ENCODE measurements around the gene DHX58.

The DHX58 gene

DNA sequence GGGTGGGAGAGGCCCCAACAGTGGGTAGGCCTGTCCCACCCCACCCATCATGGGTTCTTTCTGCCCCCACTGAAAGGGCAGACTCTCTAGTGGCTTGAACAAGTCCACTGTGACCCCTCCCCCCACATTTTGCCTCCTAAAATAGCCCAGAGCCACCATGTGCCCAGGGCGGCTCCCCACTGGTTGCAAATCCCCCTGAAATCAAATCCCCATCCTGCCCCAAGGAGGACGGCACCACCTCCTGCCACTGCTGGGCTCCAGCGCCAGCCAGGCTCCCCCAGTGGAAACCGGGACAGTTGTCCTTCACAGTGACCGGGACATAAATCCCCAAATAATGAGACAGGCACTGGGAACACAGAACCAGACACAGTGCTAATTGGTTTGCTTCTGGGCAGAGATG is 34.8 kb downstream of the DHX58 start:
- TF ChIP-seq, protein P1, sequence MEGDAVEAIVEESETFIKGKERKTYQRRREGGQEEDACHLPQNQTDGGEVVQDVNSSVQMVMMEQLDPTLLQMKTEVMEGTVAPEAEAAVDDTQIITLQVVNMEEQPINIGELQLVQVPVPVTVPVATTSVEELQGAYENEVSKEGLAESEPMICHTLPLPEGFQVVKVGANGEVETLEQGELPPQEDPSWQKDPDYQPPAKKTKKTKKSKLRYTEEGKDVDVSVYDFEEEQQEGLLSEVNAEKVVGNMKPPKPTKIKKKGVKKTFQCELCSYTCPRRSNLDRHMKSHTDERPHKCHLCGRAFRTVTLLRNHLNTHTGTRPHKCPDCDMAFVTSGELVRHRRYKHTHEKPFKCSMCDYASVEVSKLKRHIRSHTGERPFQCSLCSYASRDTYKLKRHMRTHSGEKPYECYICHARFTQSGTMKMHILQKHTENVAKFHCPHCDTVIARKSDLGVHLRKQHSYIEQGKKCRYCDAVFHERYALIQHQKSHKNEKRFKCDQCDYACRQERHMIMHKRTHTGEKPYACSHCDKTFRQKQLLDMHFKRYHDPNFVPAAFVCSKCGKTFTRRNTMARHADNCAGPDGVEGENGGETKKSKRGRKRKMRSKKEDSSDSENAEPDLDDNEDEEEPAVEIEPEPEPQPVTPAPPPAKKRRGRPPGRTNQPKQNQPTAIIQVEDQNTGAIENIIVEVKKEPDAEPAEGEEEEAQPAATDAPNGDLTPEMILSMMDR (IDR thresholded peaks at IDR 0.05) = no peak
- peaks cover 26% of the 10 kb centered on the region for H3K27me3 ChIP-seq
- H3K27ac ChIP-seq = no peak overlapping the region
- H3K4me1 ChIP-seq (ENCODE audit: control insufficient read depth in 1 of 2, insufficient read depth in 1 of 2, low read depth in 1 of 2, low read length in 1 of 2) = peaks cover 0 to 2% of the 10 kb centered on the region in 2 experiments
- no peak overlapping the region for H3K4me3 ChIP-seq (ENCODE audit: low read depth in 1 of 2, low read length in 1 of 2)
- no peaks in the 10 kb centered on the region for H3K9me3 ChIP-seq
- H3K36me3 ChIP-seq = no peaks in the 10 kb centered on the region

DNA sequence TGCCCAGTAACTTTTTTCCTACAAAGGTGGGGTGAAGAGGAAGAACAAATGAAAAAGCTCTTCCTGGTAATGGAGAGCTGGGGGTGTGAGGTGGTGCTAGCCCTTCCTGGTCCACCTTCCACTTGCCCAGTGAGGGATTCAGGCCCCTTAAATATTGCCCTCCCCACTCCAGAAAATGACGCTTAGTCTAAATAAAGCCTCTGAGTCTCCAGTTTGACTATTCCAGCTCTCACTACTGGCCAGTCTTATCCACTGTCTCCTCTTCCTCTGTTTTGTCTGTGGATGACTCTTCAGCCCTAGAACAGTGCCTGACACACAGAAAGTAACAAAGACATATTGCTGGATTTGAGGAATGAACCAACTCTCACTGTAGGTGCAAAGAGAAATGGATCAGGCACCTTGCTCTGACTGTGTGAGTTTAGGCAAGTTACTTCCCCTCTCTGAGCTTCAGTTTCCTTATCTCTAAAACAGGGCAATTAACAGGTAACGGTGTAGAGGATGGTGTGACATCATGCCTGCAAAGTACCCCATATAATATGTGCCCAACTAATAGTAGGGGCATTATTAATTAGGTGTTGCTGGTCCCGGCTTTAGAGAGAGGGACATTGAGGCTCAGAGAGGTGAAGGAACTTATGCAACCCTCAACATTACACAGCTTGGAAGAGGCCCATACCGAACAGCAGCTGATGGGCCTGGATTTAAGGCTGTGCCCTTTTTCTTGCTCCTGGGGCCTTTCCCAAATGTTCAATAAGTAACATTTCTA is 35.5 kb downstream of the DHX58 start:
- Histone ChIP-seq H3K36me3 (no peaks in the 10 kb centered on the region), H3K27ac (no peak overlapping the region), H3K9me3 (no peaks in the 10 kb centered on the region), H3K4me3 (ENCODE audit: low read depth in 1 of 2, low read length in 1 of 2) (no peak overlapping the region), H3K27me3 (peaks cover 34% of the 10 kb centered on the region), H3K4me1 (ENCODE audit: control insufficient read depth in 1 of 2, insufficient read depth in 1 of 2, low read depth in 1 of 2, low read length in 1 of 2) (peaks cover 0 to 10% of the 10 kb centered on the region in 2 experiments)
- TF ChIP-seq, protein P1 (IDR thresholded peaks at IDR 0.05) = no peak

DNA sequence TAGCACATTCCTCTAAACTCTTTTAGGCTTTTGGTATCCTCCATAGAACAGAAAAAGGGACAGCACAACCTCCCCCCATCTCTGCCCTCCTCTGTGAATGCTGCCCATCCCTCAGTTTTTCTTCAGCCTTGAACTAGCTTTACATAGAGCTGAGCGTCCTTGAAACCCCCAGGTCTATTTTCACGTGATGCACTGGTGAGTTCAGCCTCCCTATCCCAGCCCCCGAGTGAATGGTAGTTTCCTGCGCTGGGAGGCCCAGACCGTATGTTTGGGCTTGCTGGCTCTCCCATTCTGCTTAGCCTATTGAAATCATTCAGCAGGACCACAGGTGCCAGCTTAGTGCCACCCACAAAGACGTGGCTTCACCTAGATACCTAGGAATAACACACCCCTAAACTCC is 36.7 kb downstream of the DHX58 start:
- Histone ChIP-seq H3K27me3 (peaks cover 46% of the 10 kb centered on the region), H3K27ac (no peak overlapping the region), H3K4me3 (ENCODE audit: low read depth in 1 of 2, low read length in 1 of 2) (no peak overlapping the region), H3K9me3 (no peaks in the 10 kb centered on the region), H3K4me1 (ENCODE audit: control insufficient read depth in 1 of 2, insufficient read depth in 1 of 2, low read depth in 1 of 2, low read length in 1 of 2) (peaks cover 0 to 11% of the 10 kb centered on the region in 2 experiments), H3K36me3 (no peaks in the 10 kb centered on the region)
- TF ChIP-seq, protein P1 (IDR thresholded peaks at IDR 0.05) = no peak

DNA sequence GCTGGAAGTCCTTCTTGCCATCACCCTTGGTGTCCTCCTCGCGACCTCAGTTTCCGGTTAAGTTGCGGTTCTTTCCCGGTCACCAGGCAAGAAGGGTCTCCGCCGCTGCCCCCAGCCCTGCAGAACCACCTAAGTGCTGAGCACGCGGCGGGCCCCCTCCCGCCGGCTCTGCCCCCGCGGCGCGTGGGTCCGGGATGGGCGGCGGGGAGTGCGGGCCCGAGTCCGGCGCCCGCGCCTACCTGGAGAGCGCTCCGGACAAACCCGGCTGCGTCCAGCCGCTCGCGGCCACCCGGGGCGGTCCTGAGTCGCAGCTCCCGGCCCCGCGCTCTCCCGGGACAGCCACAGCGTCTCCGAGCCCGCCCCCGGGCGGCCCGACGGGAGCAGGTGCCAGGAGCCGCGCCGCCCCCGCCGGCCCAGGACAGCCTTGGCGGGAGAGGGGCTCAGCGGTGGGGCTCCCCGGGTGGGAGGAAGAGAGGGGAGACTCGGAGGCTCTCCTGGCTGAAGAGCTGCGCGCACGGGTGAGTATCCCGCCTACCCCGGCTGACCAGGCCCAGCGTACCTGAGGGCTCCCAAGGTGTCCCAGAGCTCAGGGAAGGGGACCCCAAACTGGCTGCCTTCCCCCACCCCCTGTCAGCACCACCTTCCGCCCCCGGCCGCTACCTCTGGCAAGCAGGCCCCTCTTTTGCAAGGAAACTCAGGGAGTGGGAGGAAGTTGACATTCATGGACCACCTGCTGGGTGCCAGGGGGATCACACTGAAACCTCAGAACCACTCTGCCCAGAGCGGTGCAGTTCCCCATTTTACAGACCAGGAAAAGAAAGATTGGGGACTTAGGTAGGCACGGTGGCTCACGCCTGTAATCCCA is 40.0 kb downstream of the DHX58 start:
- no peaks in the 10 kb centered on the region for H3K36me3 ChIP-seq
- no peak overlapping the region for H3K27ac ChIP-seq

DNA sequence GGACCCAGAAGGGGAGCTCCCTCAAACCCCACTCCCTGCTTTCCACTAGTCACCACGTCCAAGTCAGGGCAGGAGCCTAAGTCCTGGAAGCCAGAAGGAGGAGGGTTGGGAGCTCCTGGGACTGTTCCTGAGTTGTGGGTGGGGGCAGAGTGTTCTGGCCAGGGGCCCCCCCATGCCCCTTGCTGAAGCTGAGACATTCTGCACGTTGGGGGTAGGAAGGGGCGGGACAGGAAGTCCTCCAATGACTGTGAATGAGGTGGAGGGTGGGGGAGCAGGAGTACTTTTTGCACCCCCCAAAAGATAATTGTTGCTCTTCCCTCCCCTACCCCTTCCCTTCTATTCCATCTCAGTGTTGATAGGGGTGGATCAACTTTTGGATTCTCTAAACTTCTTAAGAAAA is 40.7 kb downstream of the DHX58 start:
- TF ChIP-seq, protein P1 (IDR thresholded peaks at IDR 0.05) = no peak
- Histone ChIP-seq H3K27me3 (peaks cover 49% of the 10 kb centered on the region), H3K9me3 (no peaks in the 10 kb centered on the region), H3K27ac (no peak overlapping the region), H3K4me3 (ENCODE audit: low read depth in 1 of 2, low read length in 1 of 2) (no peak overlapping the region), H3K4me1 (ENCODE audit: control insufficient read depth in 1 of 2, insufficient read depth in 1 of 2, low read depth in 1 of 2, low read length in 1 of 2) (peaks cover 0 to 11% of the 10 kb centered on the region in 2 experiments), H3K36me3 (no peaks in the 10 kb centered on the region)

More for the DNA sequence above, 40.0 kb downstream of the DHX58 start:
- Histone ChIP-seq H3K27me3 (peaks cover 49% of the 10 kb centered on the region), H3K4me1 (ENCODE audit: control insufficient read depth in 1 of 2, insufficient read depth in 1 of 2, low read depth in 1 of 2, low read length in 1 of 2) (peaks cover 0 to 11% of the 10 kb centered on the region in 2 experiments), H3K9me3 (no peaks in the 10 kb centered on the region), H3K4me3 (ENCODE audit: low read depth in 1 of 2, low read length in 1 of 2) (no peak overlapping the region)
- TF ChIP-seq, protein P1 (IDR thresholded peaks at IDR 0.05) = no peak
